Endothelial cell of umbilical vein (primary cell): Measurements from ENCODE around the gene DNAJB8. TPM values are rescaled to one million over a fixed set of nuclear protein-coding genes. Genes with fewer than 3 reads are reported as not detected.

Source experiments
- BruUV-seq: library from RNA; stranded (reverse); fragments of 400-500 nt; replicated peaks from 2 replicates; lab custom pipeline; 2021; lab: Mats Ljungman, UMichigan
- CTCF ChIA-PET: fragments of 300-600, 350-600 bp; sonication (Branson Sonifier 250); formaldehyde crosslinking; loops from one replicate; lab custom pipeline; 2021; ENCODE audit warnings: antibody characterized with exemption, inconsistent platforms; lab: Charles Lee
- POLR2A ChIA-PET: fragments of 300-600, 350-600 bp; sonication (Branson Sonifier 250); formaldehyde crosslinking; loops from one replicate; lab custom pipeline; 2021; ENCODE audit warnings: antibody characterized with exemption, inconsistent platforms; lab: Charles Lee
- DNase-seq: peaks from one replicate; pipeline ENCODE4 v3.0.0-alpha.2; 2011; ENCODE audit warnings: low read depth, low spot score
- FAIRE-seq: peaks from 2 replicates; lab custom pipeline; 2011; peaks lifted over from hg19 to GRCh38; lab: Jason Lieb, UNC
- H2AFZ ChIP-seq: 2 replicates; pipeline ENCODE4 v1.6.0; 2012; ENCODE audit warnings: low read depth, low read length, control low read depth, inconsistent platforms
- H3K27ac ChIP-seq: 2 replicates; pipeline ENCODE4 v1.5.1; 2011; ENCODE audit warnings: low read depth, mild to moderate bottlenecking, control low read depth, low read length, moderate library complexity; ENCODE audit not compliant: insufficient read depth
- H3K27me3 ChIP-seq, 2 experiments: 2 replicates each; pipeline versions ENCODE4 v1.6.0 to v1.6.1; 2011; ENCODE audit warnings: low read length in 2 of 2, mixed read lengths in 1 of 2; ENCODE audit not compliant: control insufficient read depth in 2 of 2, insufficient read depth in 2 of 2
- H3K36me3 ChIP-seq, 2 experiments: 2 replicates in 1 of 2; 3 replicates in 1 of 2; pipeline ENCODE4 v1.5.1; 2011; ENCODE audit warnings: low read length in 2 of 2, mild to moderate bottlenecking in 1 of 2, moderate library complexity in 1 of 2; ENCODE audit not compliant: control insufficient read depth in 2 of 2, insufficient read depth in 2 of 2; ENCODE audit errors: extremely low read depth in 1 of 2
- H3K4me1 ChIP-seq: 3 replicates; pipeline ENCODE4 v1.5.1; 2011; ENCODE audit warnings: mild to moderate bottlenecking, low read length; ENCODE audit not compliant: control insufficient read depth, insufficient read depth; ENCODE audit errors: extremely low read depth
- H3K4me2 ChIP-seq: 2 replicates; pipeline ENCODE4 v1.6.1; 2011; ENCODE audit warnings: low read length, control low read depth, mixed read lengths; ENCODE audit not compliant: insufficient read depth
- H3K4me3 ChIP-seq, 3 experiments: fragments of 200-600 bp in 1 of 3; sonication (generic), shearing (Covaris generic) in 1 of 3; replicated peaks in 1 of 3; 2 replicates each; pipeline ENCODE4 v1.5.1; 2011 to 2016; ENCODE audit warnings: control low read depth in 3 of 3, low read length in 3 of 3, mild to moderate bottlenecking in 2 of 3, inconsistent platforms in 1 of 3, low read depth in 1 of 3, moderate library complexity in 1 of 3; ENCODE audit not compliant: insufficient read depth in 1 of 3
- H3K79me2 ChIP-seq: 2 replicates; pipeline ENCODE4 v1.6.0; 2012; ENCODE audit warnings: low read length, inconsistent platforms; ENCODE audit not compliant: control insufficient read depth, insufficient read depth
- H3K9ac ChIP-seq: replicated peaks from 2 replicates; pipeline ENCODE3; 2011; ENCODE audit warnings: low read length, control low read depth; ENCODE audit not compliant: insufficient read depth; ENCODE audit errors: extremely low read depth
- H3K9me1 ChIP-seq: replicated peaks from 3 replicates; pipeline ENCODE4 v1.6.0; 2011; ENCODE audit warnings: mild to moderate bottlenecking, low read length; ENCODE audit not compliant: control insufficient read depth, insufficient read depth; ENCODE audit errors: extremely low read depth
- H3K9me3 ChIP-seq: replicated peaks from 2 replicates; pipeline ENCODE4 v1.5.1; 2012; ENCODE audit warnings: low read length, inconsistent platforms; ENCODE audit not compliant: control insufficient read depth, insufficient read depth
- H4K20me1 ChIP-seq: replicated peaks from 2 replicates; pipeline ENCODE3; 2011; ENCODE audit warnings: mild to moderate bottlenecking, low read length; ENCODE audit not compliant: control insufficient read depth, insufficient read depth; ENCODE audit errors: extremely low read depth
- EZH2 ChIP-seq: IDR thresholded peaks from 2 replicates; pipeline ENCODE4 v1.6.1; 2012; ENCODE audit warnings: borderline replicate concordance, low read depth, mild to moderate bottlenecking, moderate library complexity, low read length, inconsistent platforms; ENCODE audit not compliant: severe bottlenecking
- FOS ChIP-seq: IDR thresholded peaks from 2 replicates; pipeline ENCODE4 v1.6.1; 2011; ENCODE audit warnings: mild to moderate bottlenecking, low read length, moderate library complexity, borderline replicate concordance; ENCODE audit not compliant: insufficient read depth
- GATA2 ChIP-seq: IDR thresholded peaks from 2 replicates; pipeline ENCODE4 v1.7.0; 2011; ENCODE audit warnings: low read depth, mild to moderate bottlenecking, moderate library complexity, mixed read lengths, low read length; ENCODE audit not compliant: insufficient read length, insufficient read depth
- POLR2A ChIP-seq: IDR thresholded peaks from 2 replicates; pipeline ENCODE4 v1.6.1; 2012; ENCODE audit warnings: low read depth, mild to moderate bottlenecking, control low read depth, low read length
- POLR2AphosphoS5 ChIP-seq: IDR thresholded peaks from 2 replicates; pipeline ENCODE4 v1.6.1; 2012; ENCODE audit warnings: low read depth, mild to moderate bottlenecking, control low read depth, low read length, moderate library complexity; ENCODE audit not compliant: insufficient read depth
- dilution Hi-C: fragments of 300-500 bp; cut with MboI; formaldehyde crosslinking; loops from one replicate; pipeline ENCODE4 v1.15.0; 2019; ENCODE audit warnings: low sequenced_read_pairs; ENCODE audit not compliant: extremely low pct_ligation_motif_present
- intact Hi-C: fragments of 100-400 bp; cut with micrococcal nuclease; formaldehyde crosslinking; loops from one replicate; pipeline ENCODE4 v1.10.0; 2022
- polyA plus RNA-seq, 4 experiments: library from polyadenylated mRNA; depleted of rRNA in 3 of 4; stranded (reverse) in 3 of 4; unstranded in 1 of 4; fragments of >200 nt; gene quantifications; 2 replicates each; pipeline versions ENCODE4 v1.2.1 to v1.2.3, GENCODE V29; 2011 to 2012; ENCODE audit warnings: missing spikeins in 1 of 4
- total RNA-seq: library from RNA; stranded (reverse); gene quantifications from 2 replicates; pipeline ENCODE4 v1.2.3, GENCODE V29; 2021
- TF ChIP-seq, protein P1 (sequence below), 2 donors: IDR thresholded peaks; 1 replicate in 1 of 2; 2 replicates in 1 of 2; pipeline ENCODE4 v1.5.1; 2011; ENCODE audit warnings: low read length in 2 of 2, mild to moderate bottlenecking in 2 of 2, moderate library complexity in 2 of 2, control low read depth in 1 of 2, inconsistent platforms in 1 of 2, low read depth in 1 of 2; ENCODE audit not compliant: insufficient read depth in 1 of 2; ENCODE audit errors: extremely low read depth in 1 of 2

Gene DNAJB8
- total and polyA plus RNA-seq, 2 donors (not counting 3 experiments of a cell fraction or from before 2014, with no cell fraction given), result not detected

GRCh38 chr3:128464702-128465101, 2.0 kb downstream of the DNAJB8 start:
- dilution Hi-C loops (no loop called here), intact Hi-C loops (no loop called here)
- Histone ChIP-seq H3K79me2 (no peaks in the 10 kb centered on the region), H4K20me1 (no peaks in the 10 kb centered on the region), H3K9me3 (no peaks in the 10 kb centered on the region), H2AFZ (no peak overlapping the region), H3K27ac (no peak overlapping the region), H3K27me3 (peaks cover 6 to 14% of the 10 kb centered on the region in 2 experiments), H3K36me3 (no peaks in the 10 kb centered on the region), H3K4me1 (no peaks in the 10 kb centered on the region), H3K4me2 (no peak overlapping the region), H3K9ac (no peak overlapping the region), H3K4me3 (no peak overlapping the region), H3K9me1 (no peaks in the 10 kb centered on the region)
- FAIRE-seq (no peak), DNase-seq (no peak)
- CTCF ChIA-PET, result interaction anchor here (1.1 to 1.5 kb wide), 3 partner anchors 26 to 119 kb away, joined by 3 to 5 read pairs (median 5); no protein-coding TSS in a partner anchor
- no peak for TF ChIP-seq POLR2AphosphoS5
- TF ChIP-seq GATA2, result no peak
- TF ChIP-seq, protein P1, sequence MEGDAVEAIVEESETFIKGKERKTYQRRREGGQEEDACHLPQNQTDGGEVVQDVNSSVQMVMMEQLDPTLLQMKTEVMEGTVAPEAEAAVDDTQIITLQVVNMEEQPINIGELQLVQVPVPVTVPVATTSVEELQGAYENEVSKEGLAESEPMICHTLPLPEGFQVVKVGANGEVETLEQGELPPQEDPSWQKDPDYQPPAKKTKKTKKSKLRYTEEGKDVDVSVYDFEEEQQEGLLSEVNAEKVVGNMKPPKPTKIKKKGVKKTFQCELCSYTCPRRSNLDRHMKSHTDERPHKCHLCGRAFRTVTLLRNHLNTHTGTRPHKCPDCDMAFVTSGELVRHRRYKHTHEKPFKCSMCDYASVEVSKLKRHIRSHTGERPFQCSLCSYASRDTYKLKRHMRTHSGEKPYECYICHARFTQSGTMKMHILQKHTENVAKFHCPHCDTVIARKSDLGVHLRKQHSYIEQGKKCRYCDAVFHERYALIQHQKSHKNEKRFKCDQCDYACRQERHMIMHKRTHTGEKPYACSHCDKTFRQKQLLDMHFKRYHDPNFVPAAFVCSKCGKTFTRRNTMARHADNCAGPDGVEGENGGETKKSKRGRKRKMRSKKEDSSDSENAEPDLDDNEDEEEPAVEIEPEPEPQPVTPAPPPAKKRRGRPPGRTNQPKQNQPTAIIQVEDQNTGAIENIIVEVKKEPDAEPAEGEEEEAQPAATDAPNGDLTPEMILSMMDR (IDR thresholded peaks at IDR 0.05; ENCODE audit: extremely low read depth in 1 of 2, insufficient read depth in 1 of 2, low read depth in 1 of 2, low read length in 2 of 2), result no peak
- TF ChIP-seq EZH2, result no peak
- TF ChIP-seq FOS, result no peak
- no peak for TF ChIP-seq POLR2A
- POLR2A ChIA-PET, result no interaction called here
- BruUV-seq, result no TSS peak
